Esophagus muscularis mucosa (tissue), 4 donors: ENCODE data around the gene KIAA0513. TPM values are rescaled to one million over a fixed set of nuclear protein-coding genes. Genes with fewer than 3 reads are reported as not detected.
"Not testable (repeated sequence)": the region's sequence is repeated elsewhere in the genome, so short reads cannot be mapped to it uniquely, and the experiment has no call there.

Source experiments
- DNase-seq: peaks from one replicate; pipeline ENCODE4 v3.0.0-alpha.2; 2017; ENCODE audit errors: extremely low spot score
- H3K27ac ChIP-seq, 4 donors: fragments of 200-600 bp; sonication (generic); replicated peaks in 1 of 4; 1 replicate in 3 of 4; 2 replicates in 1 of 4; pipeline ENCODE4 v1.5.1; 2016 to 2019; ENCODE audit warnings: mild to moderate bottlenecking in 1 of 4
- H3K27me3 ChIP-seq, 4 donors: fragments of 200-600 bp; sonication (generic); one replicate each; pipeline versions ENCODE4 v1.5.1 to v1.6.0; 2016 to 2019
- H3K36me3 ChIP-seq, 4 donors: fragments of 200-600 bp; sonication (generic); one replicate each; pipeline ENCODE4 v1.5.1; 2016 to 2019
- H3K4me1 ChIP-seq, 4 donors: fragments of 200-600 bp; sonication (generic); one replicate each; pipeline ENCODE4 v1.5.1; 2016 to 2019
- H3K4me3 ChIP-seq, 4 donors: fragments of 200-600 bp; sonication (generic); 1 replicate in 2 of 4; 2 replicates in 2 of 4; pipeline ENCODE4 v1.5.1; 2016 to 2019; ENCODE audit warnings: mild to moderate bottlenecking in 4 of 4, moderate library complexity in 1 of 4
- H3K9me3 ChIP-seq, 4 donors: fragments of 200-600 bp; sonication (generic); 1 replicate in 3 of 4; 2 replicates in 1 of 4; pipeline ENCODE4 v1.5.1; 2016 to 2019
- EP300 ChIP-seq: sonication (generic); formaldehyde crosslinking; IDR thresholded peaks from one replicate; pipeline ENCODE4 v1.6.1; 2017; ENCODE audit warnings: antibody characterized with exemption
- POLR2A ChIP-seq: fragments of 450-650 bp; IDR thresholded peaks from one replicate; pipeline ENCODE4 v1.6.1; 2017; ENCODE audit warnings: antibody characterized with exemption, moderate library complexity, mild to moderate bottlenecking, low read depth
- POLR2AphosphoS5 ChIP-seq, 2 donors: sonication (generic); formaldehyde crosslinking; IDR thresholded peaks; one replicate each; pipeline ENCODE4 v1.6.1; 2017; ENCODE audit warnings: antibody characterized with exemption in 2 of 2
- WGBS: methylation state at CpG from one replicate; pipeline ENCODE4 v1.1.5; 2018; 5-methylcytosine and 5-hydroxymethylcytosine counted together
- intact Hi-C: fragments of 100-400 bp; cut with DNase I; formaldehyde crosslinking; loops from one replicate; pipeline ENCODE4 v1.15.1; 2023
- total RNA-seq, 4 donors: library from RNA; depleted of rRNA; stranded (reverse); fragments of >200 nt; gene quantifications; one replicate each; pipeline versions ENCODE4 v1.1.0 to v1.2.1, GENCODE V29; 2016
- TF ChIP-seq, protein P1 (sequence below), 3 experiments: fragments of 200-600 bp in 2 of 3; fragments of 450-650 bp in 1 of 3; sonication (generic) in 2 of 3; IDR thresholded peaks; one replicate each; pipeline ENCODE4 v1.5.1; 2017 to 2019; ENCODE audit warnings: antibody characterized with exemption in 3 of 3, mild to moderate bottlenecking in 2 of 3, moderate library complexity in 1 of 3

Gene KIAA0513
- total RNA-seq, 4 donors from 2014 or later, result 16.4 to 28.8 (median 23.4) TPM

DNA sequence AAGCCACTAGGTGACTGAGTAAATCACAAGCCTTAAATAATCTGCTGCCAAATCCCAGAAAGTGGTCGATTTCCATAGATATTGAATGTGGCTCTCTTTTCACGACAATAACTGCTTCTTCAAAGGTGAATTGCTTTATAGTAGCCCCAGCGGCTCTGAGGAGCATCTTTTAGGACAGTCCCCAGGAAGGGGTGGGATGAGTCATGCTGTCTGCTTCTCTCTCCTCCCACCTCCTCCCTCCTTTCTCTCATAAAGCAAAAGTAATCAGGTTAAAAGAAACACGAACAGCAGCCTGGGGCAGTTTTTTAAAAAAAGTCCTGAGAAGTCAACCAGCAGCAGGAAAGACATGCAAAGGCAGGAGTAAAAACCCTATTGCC lies 1.8 kb downstream of the KIAA0513 start:
- TF ChIP-seq EP300 (no peak), POLR2AphosphoS5 (IDR thresholded peaks at IDR 0.05) (no peak), POLR2A (no peak)
- TF ChIP-seq, protein P1, sequence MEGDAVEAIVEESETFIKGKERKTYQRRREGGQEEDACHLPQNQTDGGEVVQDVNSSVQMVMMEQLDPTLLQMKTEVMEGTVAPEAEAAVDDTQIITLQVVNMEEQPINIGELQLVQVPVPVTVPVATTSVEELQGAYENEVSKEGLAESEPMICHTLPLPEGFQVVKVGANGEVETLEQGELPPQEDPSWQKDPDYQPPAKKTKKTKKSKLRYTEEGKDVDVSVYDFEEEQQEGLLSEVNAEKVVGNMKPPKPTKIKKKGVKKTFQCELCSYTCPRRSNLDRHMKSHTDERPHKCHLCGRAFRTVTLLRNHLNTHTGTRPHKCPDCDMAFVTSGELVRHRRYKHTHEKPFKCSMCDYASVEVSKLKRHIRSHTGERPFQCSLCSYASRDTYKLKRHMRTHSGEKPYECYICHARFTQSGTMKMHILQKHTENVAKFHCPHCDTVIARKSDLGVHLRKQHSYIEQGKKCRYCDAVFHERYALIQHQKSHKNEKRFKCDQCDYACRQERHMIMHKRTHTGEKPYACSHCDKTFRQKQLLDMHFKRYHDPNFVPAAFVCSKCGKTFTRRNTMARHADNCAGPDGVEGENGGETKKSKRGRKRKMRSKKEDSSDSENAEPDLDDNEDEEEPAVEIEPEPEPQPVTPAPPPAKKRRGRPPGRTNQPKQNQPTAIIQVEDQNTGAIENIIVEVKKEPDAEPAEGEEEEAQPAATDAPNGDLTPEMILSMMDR (IDR thresholded peaks at IDR 0.05), result no peak
- Histone ChIP-seq H3K36me3 (peaks cover 6 to 20% (median 9%) of the 10 kb centered on the region in 4 donors), H3K27me3 (no peaks in the 10 kb centered on the region), H3K4me3 (peak overlapping the region; percentile 77 to 99 (median 93)), H3K9me3 (no peaks in the 10 kb centered on the region), H3K4me1 (peaks cover 22 to 47% (median 42%) of the 10 kb centered on the region in 4 donors), H3K27ac (peak overlapping the region; percentile 87 to 95 (median 91))
- no peak for DNase-seq
- 31% methylated on average over 4 of the region's 4 CpGs for WGBS
- intact Hi-C loops, result no loop called here

DNA sequence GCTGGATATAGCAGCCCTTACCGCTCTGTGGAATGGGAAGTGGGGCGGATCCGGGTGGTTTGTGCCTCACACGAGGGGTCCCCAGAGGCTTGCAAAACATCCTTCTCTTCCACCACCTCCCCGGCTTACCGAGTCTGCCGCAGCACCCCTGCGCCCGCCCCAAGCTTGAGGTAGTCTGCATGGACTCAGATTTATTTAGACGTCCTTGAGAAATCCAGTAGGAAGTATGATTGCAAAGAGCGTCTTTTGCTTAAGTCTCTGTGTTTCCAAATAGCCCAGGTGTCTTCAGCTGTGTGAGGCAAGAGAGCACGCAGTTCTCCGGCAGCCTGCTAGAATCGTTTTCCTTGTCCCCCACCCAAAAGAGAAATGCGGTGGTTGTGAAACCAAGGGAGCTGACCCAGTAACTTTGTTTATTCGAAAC lies 2.4 kb downstream of the KIAA0513 start:
- intact Hi-C loops, result no loop called here
- peaks cover 22 to 47% (median 42%) of the 10 kb centered on the region in 4 donors for H3K4me1 ChIP-seq
- peaks cover 6 to 20% (median 9%) of the 10 kb centered on the region in 4 donors for H3K36me3 ChIP-seq
- H3K9me3 ChIP-seq, result no peaks in the 10 kb centered on the region
- no peaks in the 10 kb centered on the region for H3K27me3 ChIP-seq
- TF ChIP-seq POLR2AphosphoS5 (IDR thresholded peaks at IDR 0.05) (peak in 1 of 2 donors; percentile 60), EP300 (no peak)
- no peak for DNase-seq
- H3K4me3 ChIP-seq, result peak overlapping the region; percentile 77 to 99 (median 93)
- peak overlapping the region; percentile 87 to 95 (median 91) for H3K27ac ChIP-seq
- WGBS, result 82% methylated on average over 7 of the region's 16 CpGs

DNA sequence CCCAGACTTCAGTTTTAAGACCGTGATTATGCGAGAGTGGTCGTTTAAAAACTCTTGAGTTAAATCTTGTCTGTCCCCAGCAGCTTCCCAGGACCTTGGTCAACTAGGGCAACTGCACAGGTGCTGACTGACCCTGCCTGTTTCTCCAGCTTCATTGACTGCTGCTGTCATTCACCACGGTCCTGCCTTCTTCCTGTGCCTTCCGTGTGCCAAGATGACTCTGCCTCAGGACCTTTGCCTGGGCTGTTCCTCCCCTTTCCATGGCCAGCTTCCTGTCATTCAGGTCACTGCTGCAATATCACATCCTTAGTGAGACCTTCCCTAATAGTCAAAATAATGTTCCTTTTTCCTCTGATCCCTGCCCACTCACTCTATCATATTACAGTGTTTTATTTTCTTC lies 3.9 kb downstream of the KIAA0513 start:
- Histone ChIP-seq H3K27me3 (no peaks in the 10 kb centered on the region), H3K9me3 (no peaks in the 10 kb centered on the region), H3K36me3 (peaks cover 6 to 20% (median 9%) of the 10 kb centered on the region in 4 donors), H3K27ac (peak overlapping the region in 3 of 4 donors; percentile 33 to 95 (median 39)), H3K4me1 (peaks cover 18 to 47% (median 41%) of the 10 kb centered on the region in 4 donors), H3K4me3 (no peak overlapping the region)
- DNase-seq, result no peak
- TF ChIP-seq POLR2AphosphoS5 (IDR thresholded peaks at IDR 0.05) (no peak), EP300 (no peak), POLR2A (no peak)
- TF ChIP-seq, protein P1 (IDR thresholded peaks at IDR 0.05), result no peak
- 86% methylated on average over 5 of the region's 5 CpGs for WGBS
- intact Hi-C loops, result no loop called here

DNA sequence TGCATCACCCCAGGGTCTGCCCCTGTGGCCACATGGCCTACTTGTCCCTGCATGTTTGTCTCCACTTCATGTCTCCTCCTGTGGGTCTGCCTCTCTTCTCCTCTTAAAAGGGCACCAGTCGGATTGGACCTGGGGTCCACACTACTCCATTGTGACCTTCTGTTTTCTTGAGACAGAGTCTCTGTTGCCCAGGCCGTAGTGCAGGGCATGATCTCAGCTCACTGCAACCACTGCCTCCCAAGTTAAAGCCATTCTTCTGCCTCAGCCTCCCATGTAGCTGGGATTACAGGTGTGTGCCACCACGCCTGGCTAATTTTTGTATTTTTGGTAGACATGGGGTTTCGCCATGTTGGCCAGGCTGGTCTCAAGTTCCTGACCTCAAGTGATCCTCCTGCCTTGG lies 4.6 kb downstream of the KIAA0513 start:
- intact Hi-C loops, DNase-seq: not testable (repeated sequence)
- 100% methylated on average over 4 of the region's 4 CpGs for WGBS

DNA sequence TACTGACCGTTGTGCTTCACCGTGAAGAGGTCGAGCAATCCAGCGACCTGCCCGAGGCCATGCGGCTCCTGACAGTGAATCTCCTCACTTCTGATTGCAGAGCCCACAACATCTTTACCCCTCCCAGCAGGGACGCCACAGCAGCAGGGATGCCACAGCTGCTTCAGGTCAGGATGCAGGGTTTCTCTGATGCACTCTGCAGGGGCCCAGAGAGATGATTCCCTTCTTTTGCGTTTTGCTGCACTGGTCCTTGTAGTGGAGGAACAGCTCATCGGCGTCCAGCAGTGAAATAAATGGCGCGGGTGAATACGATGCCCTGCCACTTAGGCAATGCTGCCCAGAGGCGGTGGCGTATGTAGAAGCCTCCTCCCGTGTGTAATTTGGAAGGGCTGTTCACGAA lies 5.6 kb downstream of the KIAA0513 start:
- intact Hi-C loops, result no loop called here

More for the DNA sequence above, 4.6 kb downstream of the KIAA0513 start:
- H3K9me3 ChIP-seq, H3K27me3 ChIP-seq, H3K27ac ChIP-seq, H3K4me3 ChIP-seq: not testable (repeated sequence)
- H3K4me1 ChIP-seq, result peaks cover 15 to 47% (median 40%) of the 10 kb centered on the region in 4 donors
- peaks cover 6 to 20% (median 9%) of the 10 kb centered on the region in 4 donors for H3K36me3 ChIP-seq

More for the DNA sequence above, 5.6 kb downstream of the KIAA0513 start:
- TF ChIP-seq POLR2A (no peak), EP300 (no peak), POLR2AphosphoS5 (IDR thresholded peaks at IDR 0.05) (no peak)
- TF ChIP-seq, protein P1 (IDR thresholded peaks at IDR 0.05), result no peak
- peaks cover 12 to 49% (median 35%) of the 10 kb centered on the region in 4 donors for H3K4me1 ChIP-seq
- no peak overlapping the region for H3K27ac ChIP-seq
- no peak overlapping the region for H3K4me3 ChIP-seq
- 85% methylated on average over 17 of the region's 17 CpGs for WGBS
- H3K36me3 ChIP-seq, result peaks cover 6 to 25% (median 9%) of the 10 kb centered on the region in 4 donors
- H3K27me3 ChIP-seq, result no peaks in the 10 kb centered on the region
- no peak for DNase-seq
- no peaks in the 10 kb centered on the region for H3K9me3 ChIP-seq
